ENCODE measurements around the gene DHTKD1. TPM values are rescaled to one million over a fixed set of nuclear protein-coding genes. Genes with fewer than 3 reads are reported as not detected.
A peak's percentile ranks its signal among the peaks of the same experiment; 100 is the strongest.

DHTKD1 gene
- total and polyA plus RNA-seq, 2 experiments from 2014 or later = 20.2 to 63.9 TPM

DNA sequence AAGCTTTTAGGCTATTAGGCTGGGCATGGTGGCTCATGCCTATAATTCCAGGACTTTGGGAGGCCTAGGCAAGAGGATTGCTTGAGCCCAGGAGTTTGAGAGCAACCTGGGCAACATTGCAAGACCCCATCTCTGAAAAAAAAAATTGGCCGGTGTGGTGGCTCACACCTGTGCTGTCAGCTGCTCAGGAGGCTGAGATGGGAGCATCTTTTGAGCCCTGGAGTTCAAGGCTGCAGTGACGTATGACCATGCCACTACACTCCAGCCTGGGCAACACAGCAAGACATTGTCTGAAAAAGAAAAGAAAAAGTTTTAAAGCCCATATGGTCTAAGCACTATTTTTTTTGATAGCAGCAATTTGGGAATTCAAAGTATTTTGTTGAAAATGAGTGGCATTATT, 44.9 kb downstream of the DHTKD1 start (continued):
- TF ChIP-seq ZNF331 (CRISPR knock-in tag; IDR thresholded peaks at IDR 0.05; ENCODE audit: low read depth) = no peak
- TF ChIP-seq EZH2 (IDR thresholded peaks at IDR 0.05; ENCODE audit: low read depth, unreplicated experiment) = no peak
- TF ChIP-seq JUNB (IDR thresholded peaks at IDR 0.05; ENCODE audit: unreplicated experiment) = no peak

DNA sequence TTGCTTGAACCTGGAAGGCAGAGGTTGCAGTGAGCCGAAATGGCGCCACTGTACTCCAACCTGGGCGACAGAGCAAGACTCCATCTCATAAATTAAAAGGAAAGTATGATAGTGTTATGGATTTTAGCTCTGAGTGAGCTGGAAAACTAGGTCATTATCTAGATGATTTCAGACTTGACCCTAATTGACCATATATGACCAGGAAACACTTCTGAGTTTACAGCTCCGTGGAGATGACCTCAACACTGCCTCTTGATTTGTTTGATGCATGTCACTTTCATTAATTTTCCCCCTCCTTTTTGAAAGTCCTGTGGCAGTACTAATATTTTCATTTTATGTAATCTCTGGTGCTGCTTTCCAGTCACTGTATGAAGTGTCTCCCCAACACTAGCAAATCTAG, 52.9 kb downstream of the DHTKD1 start:
- H3K4me3 Mint-ChIP-seq = no peak overlapping the region
- ATAC-seq = no peak
- no peak for TF ChIP-seq REST (IDR thresholded peaks at IDR 0.05; ENCODE audit: unreplicated experiment)
- TF ChIP-seq POLR2AphosphoS5 (IDR thresholded peaks at IDR 0.05; ENCODE audit: low read depth) = no peak
- no peak for TF ChIP-seq EZH2phosphoT487 (IDR thresholded peaks at IDR 0.05; ENCODE audit: unreplicated experiment)
- TF ChIP-seq EZH2 (IDR thresholded peaks at IDR 0.05; ENCODE audit: low read depth, unreplicated experiment) = no peak
- H3K27ac Mint-ChIP-seq = no peak overlapping the region
- no peaks in the 10 kb centered on the region for H3K9me3 Mint-ChIP-seq
- no peak for DNase-seq (ENCODE audit: low spot score)
- H3K27me3 ChIP-seq (ENCODE audit: insufficient read depth) = no peaks in the 10 kb centered on the region
- no peak overlapping the region for H3K4me2 ChIP-seq
- H3K4me1 Mint-ChIP-seq = no peaks in the 10 kb centered on the region
- H3K36me3 Mint-ChIP-seq (ENCODE audit: low read depth) = peaks cover 62% of the 10 kb centered on the region
- H3K4me1 ChIP-seq (ENCODE audit: insufficient read depth) = no peaks in the 10 kb centered on the region
- no peak overlapping the region for H2AFZ ChIP-seq
- no peaks in the 10 kb centered on the region for H3K79me2 ChIP-seq (replicated peaks; ENCODE audit: insufficient read depth)
- H3K4me3 ChIP-seq = no peak overlapping the region
- no peak overlapping the region for H3K27ac ChIP-seq (ENCODE audit: low read depth)
- H3K36me3 ChIP-seq (ENCODE audit: insufficient read depth) = peaks cover 25% of the 10 kb centered on the region
- H4K20me1 ChIP-seq (replicated peaks; ENCODE audit: insufficient read depth) = 0 out of 2 replicates have a peak, but pooled peaks cover 3% of the 10 kb centered on the region
- H3K27me3 Mint-ChIP-seq (ENCODE audit: insufficient read depth, low read depth, poor library complexity) = peaks cover 8% of the 10 kb centered on the region
- no peaks in the 10 kb centered on the region for H3F3A ChIP-seq (replicated peaks; ENCODE audit: low read depth)
- H3K9me2 ChIP-seq (ENCODE audit: insufficient read depth) = no peaks in the 10 kb centered on the region

GRCh38 chr10:12129222-12130111, 60.7 kb downstream of the DHTKD1 start, which contains the start of gene SEC61A2:
TSS of gene SEC61A2 (plus strand) at chr10:12129677. CDS start at chr10:12129788, 111 bp downstream.
- Mint-ChIP-seq H3K4me1 (peaks cover 3% of the 10 kb centered on the region; the same call in 2 of the 3 replicates), H3K27me3 (ENCODE audit: insufficient read depth, low read depth, poor library complexity) (peaks cover 4% of the 10 kb centered on the region), H3K4me3 (peak within 1 kb of the TSS; percentile 86), H3K9me3 (peaks cover 3% of the 10 kb centered on the region; the same call in 1 of the 3 replicates), H3K36me3 (ENCODE audit: low read depth) (peaks cover 6% of the 10 kb centered on the region; the same call in 2 of the 3 replicates), H3K27ac (peak within 1 kb of the TSS; percentile 36; the same call in 1 of the 2 replicates)
- no peaks in the 10 kb centered on the region for H3F3A ChIP-seq (replicated peaks; ENCODE audit: low read depth)
- H3K27me3 ChIP-seq (ENCODE audit: insufficient read depth) = no peaks in the 10 kb centered on the region
- H3K9me2 ChIP-seq (ENCODE audit: insufficient read depth) = no peaks in the 10 kb centered on the region
- ATAC-seq (peak; percentile 92), DNase-seq (ENCODE audit: low spot score) (peak; percentile 95)
- H3K4me1 ChIP-seq (ENCODE audit: insufficient read depth) = no peaks in the 10 kb centered on the region
- H3K79me2 ChIP-seq (replicated peaks; ENCODE audit: insufficient read depth) = peaks cover 13% of the 10 kb centered on the region
- H3K4me2 ChIP-seq = peak within 1 kb of the TSS; percentile 83
- TF ChIP-seq EZH2 (IDR thresholded peaks at IDR 0.05; ENCODE audit: low read depth, unreplicated experiment) = no peak
- TF ChIP-seq POLR2AphosphoS5 (IDR thresholded peaks at IDR 0.05; ENCODE audit: low read depth) = peak; percentile 76
- no peak for TF ChIP-seq REST (IDR thresholded peaks at IDR 0.05; ENCODE audit: unreplicated experiment)
- TF ChIP-seq NANOG (IDR thresholded peaks at IDR 0.05; ENCODE audit: borderline replicate concordance) = no peak
- H3K36me3 ChIP-seq (ENCODE audit: insufficient read depth) = no peaks in the 10 kb centered on the region; the same call in 1 of the 2 replicates
- H2AFZ ChIP-seq = peak within 1 kb of the TSS; percentile 98
- no peaks in the 10 kb centered on the region; the same call in 1 of the 2 replicates for H4K20me1 ChIP-seq (replicated peaks; ENCODE audit: insufficient read depth)
- H3K4me3 ChIP-seq = peak within 1 kb of the TSS; percentile 75
- peak within 1 kb of the TSS; percentile 84 for H3K27ac ChIP-seq (ENCODE audit: low read depth)

Data from GM23338 (cell line).